ENCODE results near the gene BCL3.
A peak's percentile ranks its signal among the peaks of the same experiment; 100 is the strongest.
"Not testable (repeated sequence)": the region's sequence is repeated elsewhere in the genome, so short reads cannot be mapped to it uniquely, and the experiment has no call there.

The BCL3 gene

GRCh38 chr19:44748426-44749254, at the start of gene BCL3:
Gene BCL3, plus strand, starts transcription at chr19:44748708. Its CDS starts 83 bp downstream, at chr19:44748791.
- Mint-ChIP-seq H3K9me3 (ENCODE audit: low read depth) (no peaks in the 10 kb centered on the region), H3K27ac (peak within 1 kb of the TSS; percentile 92), H3K27me3 (no peaks in the 10 kb centered on the region), H3K4me1 (ENCODE audit: low read depth) (peaks cover 57% of the 10 kb centered on the region), H3K36me3 (peaks cover 2% of the 10 kb centered on the region), H3K4me3 (peak within 1 kb of the TSS; percentile 92)

GRCh38 chr19:44700547-44700946, 48.0 kb upstream of the BCL3 start:
- no peaks in the 10 kb centered on the region for H3K36me3 Mint-ChIP-seq
- H3K27ac Mint-ChIP-seq: no peak overlapping the region
- H3K9me3 Mint-ChIP-seq (ENCODE audit: low read depth): no peaks in the 10 kb centered on the region
- no peak overlapping the region for H3K4me3 Mint-ChIP-seq
- H3K27me3 Mint-ChIP-seq: no peaks in the 10 kb centered on the region
- peaks cover 3% of the 10 kb centered on the region for H3K4me1 Mint-ChIP-seq (ENCODE audit: low read depth)

GRCh38 chr19:44701228-44701627, 47.3 kb upstream of the BCL3 start:
- Mint-ChIP-seq H3K36me3 (no peaks in the 10 kb centered on the region), H3K27ac (no peak overlapping the region), H3K4me3 (no peak overlapping the region), H3K27me3 (no peaks in the 10 kb centered on the region), H3K4me1 (ENCODE audit: low read depth) (peaks cover 3% of the 10 kb centered on the region), H3K9me3 (ENCODE audit: low read depth) (no peaks in the 10 kb centered on the region)

- H3K4me1 Mint-ChIP-seq (ENCODE audit: low read depth): no peaks in the 10 kb centered on the region
- no peak overlapping the region for H3K27ac Mint-ChIP-seq
- H3K4me3 Mint-ChIP-seq: no peak overlapping the region
- no peaks in the 10 kb centered on the region for H3K36me3 Mint-ChIP-seq
- no peaks in the 10 kb centered on the region for H3K27me3 Mint-ChIP-seq
- no peaks in the 10 kb centered on the region for H3K9me3 Mint-ChIP-seq (ENCODE audit: low read depth)
These were observed 45.8 kb upstream of the BCL3 start for GRCh38 chr19:44702551-44703176.

- H3K4me3 Mint-ChIP-seq: no peak overlapping the region
- H3K9me3 Mint-ChIP-seq (ENCODE audit: low read depth): no peaks in the 10 kb centered on the region
- H3K27me3 Mint-ChIP-seq: no peaks in the 10 kb centered on the region
- H3K4me1 Mint-ChIP-seq (ENCODE audit: low read depth): no peaks in the 10 kb centered on the region
- no peak overlapping the region for H3K27ac Mint-ChIP-seq
- no peaks in the 10 kb centered on the region for H3K36me3 Mint-ChIP-seq
These were observed 45.0 kb upstream of the BCL3 start for GRCh38 chr19:44703336-44704078.

- Mint-ChIP-seq H3K36me3 (no peaks in the 10 kb centered on the region), H3K9me3 (ENCODE audit: low read depth) (no peaks in the 10 kb centered on the region), H3K4me1 (ENCODE audit: low read depth) (no peaks in the 10 kb centered on the region), H3K4me3 (no peak overlapping the region), H3K27ac (no peak overlapping the region), H3K27me3 (no peaks in the 10 kb centered on the region)
These were observed 43.5 kb upstream of the BCL3 start for GRCh38 chr19:44704982-44705381.

GRCh38 chr19:44705502-44706010, 43.0 kb upstream of the BCL3 start:
- no peaks in the 10 kb centered on the region for H3K27me3 Mint-ChIP-seq
- H3K27ac Mint-ChIP-seq: no peak overlapping the region
- no peaks in the 10 kb centered on the region for H3K36me3 Mint-ChIP-seq
- H3K9me3 Mint-ChIP-seq (ENCODE audit: low read depth): no peaks in the 10 kb centered on the region
- no peak overlapping the region for H3K4me3 Mint-ChIP-seq
- peaks cover under 1% of the 10 kb centered on the region for H3K4me1 Mint-ChIP-seq (ENCODE audit: low read depth)

GRCh38 chr19:44706506-44707236, 41.8 kb upstream of the BCL3 start:
- H3K27me3 Mint-ChIP-seq: no peaks in the 10 kb centered on the region
- H3K4me1 Mint-ChIP-seq (ENCODE audit: low read depth): peaks cover 4% of the 10 kb centered on the region
- no peak overlapping the region for H3K4me3 Mint-ChIP-seq
- H3K27ac Mint-ChIP-seq: no peak overlapping the region
- H3K9me3 Mint-ChIP-seq (ENCODE audit: low read depth): no peaks in the 10 kb centered on the region
- no peaks in the 10 kb centered on the region for H3K36me3 Mint-ChIP-seq

- H3K36me3 Mint-ChIP-seq: no peaks in the 10 kb centered on the region
- H3K9me3 Mint-ChIP-seq (ENCODE audit: low read depth): no peaks in the 10 kb centered on the region
- no peaks in the 10 kb centered on the region for H3K27me3 Mint-ChIP-seq
- H3K4me3 Mint-ChIP-seq: no peak overlapping the region
- H3K4me1 Mint-ChIP-seq (ENCODE audit: low read depth): peaks cover 4% of the 10 kb centered on the region
- H3K27ac Mint-ChIP-seq: no peak overlapping the region
These were observed 40.7 kb upstream of the BCL3 start for GRCh38 chr19:44707794-44708193.

GRCh38 chr19:44708940-44709339, 39.6 kb upstream of the BCL3 start:
- H3K27ac Mint-ChIP-seq: no peak overlapping the region
- no peaks in the 10 kb centered on the region for H3K9me3 Mint-ChIP-seq (ENCODE audit: low read depth)
- no peaks in the 10 kb centered on the region for H3K36me3 Mint-ChIP-seq
- H3K4me3 Mint-ChIP-seq: no peak overlapping the region
- H3K27me3 Mint-ChIP-seq: no peaks in the 10 kb centered on the region
- H3K4me1 Mint-ChIP-seq (ENCODE audit: low read depth): peaks cover 4% of the 10 kb centered on the region

- H3K27ac Mint-ChIP-seq; H3K36me3 Mint-ChIP-seq; H3K4me3 Mint-ChIP-seq; H3K9me3 Mint-ChIP-seq (ENCODE audit: low read depth); H3K4me1 Mint-ChIP-seq (ENCODE audit: low read depth); H3K27me3 Mint-ChIP-seq: not testable (repeated sequence)
These were observed 38.9 kb upstream of the BCL3 start for GRCh38 chr19:44709434-44710266.

GRCh38 chr19:44710483-44710882, 38.0 kb upstream of the BCL3 start:
- Mint-ChIP-seq H3K36me3 (peaks cover 3% of the 10 kb centered on the region), H3K9me3 (ENCODE audit: low read depth) (peaks cover 6% of the 10 kb centered on the region), H3K4me1 (ENCODE audit: low read depth) (peaks cover 4% of the 10 kb centered on the region), H3K27ac (no peak overlapping the region), H3K4me3 (no peak overlapping the region), H3K27me3 (no peaks in the 10 kb centered on the region)

- Mint-ChIP-seq H3K4me3 (no peak overlapping the region), H3K27me3 (no peaks in the 10 kb centered on the region), H3K36me3 (peaks cover 3% of the 10 kb centered on the region), H3K27ac (no peak overlapping the region), H3K9me3 (ENCODE audit: low read depth) (peaks cover 9% of the 10 kb centered on the region), H3K4me1 (ENCODE audit: low read depth) (peaks cover 4% of the 10 kb centered on the region)
These were observed 35.5 kb upstream of the BCL3 start for GRCh38 chr19:44712864-44713515.

All from activated naive CD8-positive, alpha-beta T cell (primary cell).